Measurements from ENCODE around the gene ARL15.

DNA sequence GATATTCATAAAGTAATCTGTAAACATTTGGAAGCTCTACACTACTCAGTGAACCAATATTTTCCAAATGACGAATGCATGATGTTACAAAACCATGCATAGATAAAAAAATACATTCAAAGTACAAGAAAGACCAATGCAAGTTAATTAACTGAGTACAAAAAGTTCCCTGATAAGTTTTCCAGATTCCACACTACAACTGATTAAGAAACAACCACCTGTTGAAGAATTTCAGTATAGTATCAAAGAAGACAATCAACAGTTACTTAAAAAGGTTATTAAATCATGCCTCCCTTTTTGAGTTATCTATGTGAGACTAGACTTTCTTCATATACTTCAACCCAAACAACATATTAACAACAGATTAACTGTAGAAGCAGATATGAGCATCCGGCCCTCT lies 192.4 kb downstream of the ARL15 start:
- TF ChIP-seq, protein P1, sequence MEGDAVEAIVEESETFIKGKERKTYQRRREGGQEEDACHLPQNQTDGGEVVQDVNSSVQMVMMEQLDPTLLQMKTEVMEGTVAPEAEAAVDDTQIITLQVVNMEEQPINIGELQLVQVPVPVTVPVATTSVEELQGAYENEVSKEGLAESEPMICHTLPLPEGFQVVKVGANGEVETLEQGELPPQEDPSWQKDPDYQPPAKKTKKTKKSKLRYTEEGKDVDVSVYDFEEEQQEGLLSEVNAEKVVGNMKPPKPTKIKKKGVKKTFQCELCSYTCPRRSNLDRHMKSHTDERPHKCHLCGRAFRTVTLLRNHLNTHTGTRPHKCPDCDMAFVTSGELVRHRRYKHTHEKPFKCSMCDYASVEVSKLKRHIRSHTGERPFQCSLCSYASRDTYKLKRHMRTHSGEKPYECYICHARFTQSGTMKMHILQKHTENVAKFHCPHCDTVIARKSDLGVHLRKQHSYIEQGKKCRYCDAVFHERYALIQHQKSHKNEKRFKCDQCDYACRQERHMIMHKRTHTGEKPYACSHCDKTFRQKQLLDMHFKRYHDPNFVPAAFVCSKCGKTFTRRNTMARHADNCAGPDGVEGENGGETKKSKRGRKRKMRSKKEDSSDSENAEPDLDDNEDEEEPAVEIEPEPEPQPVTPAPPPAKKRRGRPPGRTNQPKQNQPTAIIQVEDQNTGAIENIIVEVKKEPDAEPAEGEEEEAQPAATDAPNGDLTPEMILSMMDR (IDR thresholded peaks at IDR 0.05; ENCODE audit: low read depth, low read length) = no peak
- no peak for TF ChIP-seq MYC (IDR thresholded peaks at IDR 0.05; ENCODE audit: low read depth, low read length)
- TF ChIP-seq POLR2A (IDR thresholded peaks at IDR 0.05; ENCODE audit: extremely low read depth, insufficient read length) = no peak
- TF ChIP-seq, protein P2, sequence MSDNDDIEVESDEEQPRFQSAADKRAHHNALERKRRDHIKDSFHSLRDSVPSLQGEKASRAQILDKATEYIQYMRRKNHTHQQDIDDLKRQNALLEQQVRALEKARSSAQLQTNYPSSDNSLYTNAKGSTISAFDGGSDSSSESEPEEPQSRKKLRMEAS (IDR thresholded peaks at IDR 0.05; ENCODE audit: low read depth, low read length) = no peak
